GM18870 (cell line): Measurements from ENCODE around the gene EIF5AL1.
"Not testable (repeated sequence)": the region's sequence is repeated elsewhere in the genome, so short reads cannot be mapped to it uniquely, and the experiment has no call there.

ENCODE experiments used
- ATAC-seq: cut with Tn5 transposase; IDR thresholded peaks from one replicate; pipeline ENCODE4 v1.9.1; 2021; ENCODE audit warnings: moderate library complexity; ENCODE audit not compliant: unreplicated experiment

EIF5AL1 gene

DNA sequence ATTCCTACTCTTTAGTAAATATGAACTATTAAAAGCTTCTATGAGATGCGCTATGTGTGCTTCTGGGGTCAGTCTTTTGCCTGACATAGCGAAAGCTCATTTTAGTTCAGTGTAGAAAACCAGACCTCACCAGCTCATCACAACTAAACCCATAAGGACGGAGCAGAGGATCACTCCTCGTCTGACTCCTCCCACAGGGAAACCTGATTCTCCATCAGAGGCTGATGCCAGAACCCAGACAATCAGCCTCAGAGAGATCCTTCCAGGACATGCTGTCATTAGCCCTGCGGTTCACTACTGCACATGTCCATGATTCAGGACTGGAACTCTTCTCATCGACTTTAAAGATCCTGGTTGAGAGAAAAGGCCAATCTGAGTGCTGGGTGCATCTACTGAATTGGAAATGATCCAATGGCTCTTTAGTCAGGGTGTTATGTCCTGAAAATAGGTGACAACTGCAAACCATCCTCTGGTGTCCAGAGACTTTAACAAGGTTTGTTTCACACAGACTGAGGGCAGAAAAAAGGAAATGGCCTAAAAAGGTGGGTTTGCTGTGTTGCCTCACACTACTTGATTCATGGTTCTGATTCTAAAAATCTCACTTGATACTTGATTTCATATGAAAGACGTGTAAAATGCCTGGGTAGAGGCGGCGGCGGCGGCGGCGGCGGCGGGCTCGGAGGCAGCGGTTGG, at the start of gene EIF5AL1:
Gene EIF5AL1, plus strand, starts transcription at position 643 of the 693 bp plus-strand sequence. CDS start 117 bp downstream, outside the sequence.
- not testable (repeated sequence) for ATAC-seq

GRCh38 chr10:79463578-79464496, 48.5 kb upstream of the EIF5AL1 start:
- ATAC-seq: no peak

GRCh38 chr10:79465341-79465740, 47.0 kb upstream of the EIF5AL1 start:
- ATAC-seq: no peak

DNA sequence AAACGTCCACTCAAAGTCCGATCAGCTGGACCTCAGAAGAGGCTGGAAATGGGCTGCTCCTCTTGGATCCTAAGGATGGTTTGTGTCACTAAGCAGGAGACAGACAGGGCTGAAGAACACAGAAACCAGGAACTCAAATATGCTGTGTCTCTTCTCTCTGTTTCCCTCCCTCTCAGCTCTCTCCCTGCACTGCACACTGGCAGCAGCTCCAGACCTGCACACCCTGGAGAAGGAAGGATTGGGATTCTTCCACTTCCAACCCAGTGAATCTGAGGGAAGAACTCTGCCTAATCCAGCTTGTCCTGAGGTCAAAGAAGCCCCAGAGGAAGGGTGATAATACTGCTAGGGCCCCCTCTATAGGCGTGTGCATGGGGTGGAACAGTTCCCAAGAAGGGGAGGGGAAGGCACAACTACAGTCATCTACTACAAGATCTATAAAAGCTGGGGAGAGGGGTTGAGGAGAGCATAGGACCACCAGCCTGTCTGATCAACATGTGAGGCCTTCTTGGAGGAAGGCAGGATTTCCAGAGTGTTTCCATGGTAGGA, 44.2 kb upstream of the EIF5AL1 start:
- ATAC-seq: no peak

DNA sequence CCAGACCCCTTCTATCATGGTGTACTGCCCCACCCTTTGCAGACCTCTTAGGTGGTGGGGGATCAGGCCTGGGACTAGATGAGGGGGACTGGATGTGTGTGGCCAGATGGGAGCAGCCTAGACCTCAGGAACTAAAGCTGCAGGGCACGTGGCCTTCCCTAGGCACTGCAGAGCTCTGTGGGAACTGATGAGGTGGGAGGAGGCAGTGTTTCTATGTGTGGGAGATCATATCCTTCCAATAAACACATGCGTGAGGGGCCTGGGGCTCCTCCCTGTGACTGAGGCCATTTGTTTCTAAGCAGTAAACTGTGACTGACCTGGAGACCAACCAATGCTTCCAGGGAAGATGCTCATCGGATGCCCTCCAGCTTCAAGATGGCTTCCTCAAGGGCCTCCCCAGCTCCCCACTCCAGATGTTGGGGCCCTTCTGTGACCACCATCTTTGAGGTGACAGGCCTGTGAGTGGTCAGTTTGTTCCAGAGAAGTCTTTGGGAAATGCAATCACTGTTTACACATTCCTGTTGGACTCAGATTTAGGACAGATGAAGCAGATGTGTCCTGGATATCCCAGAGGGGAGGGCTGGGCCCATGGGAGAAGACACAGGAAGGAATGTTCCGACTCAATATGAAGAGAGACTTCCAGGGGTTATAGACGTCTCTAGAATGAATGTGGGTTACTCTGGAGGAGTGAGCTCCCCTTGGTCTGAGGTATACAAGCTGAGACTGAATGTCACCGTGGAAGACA, 43.3 kb upstream of the EIF5AL1 start:
- ATAC-seq: no peak

DNA sequence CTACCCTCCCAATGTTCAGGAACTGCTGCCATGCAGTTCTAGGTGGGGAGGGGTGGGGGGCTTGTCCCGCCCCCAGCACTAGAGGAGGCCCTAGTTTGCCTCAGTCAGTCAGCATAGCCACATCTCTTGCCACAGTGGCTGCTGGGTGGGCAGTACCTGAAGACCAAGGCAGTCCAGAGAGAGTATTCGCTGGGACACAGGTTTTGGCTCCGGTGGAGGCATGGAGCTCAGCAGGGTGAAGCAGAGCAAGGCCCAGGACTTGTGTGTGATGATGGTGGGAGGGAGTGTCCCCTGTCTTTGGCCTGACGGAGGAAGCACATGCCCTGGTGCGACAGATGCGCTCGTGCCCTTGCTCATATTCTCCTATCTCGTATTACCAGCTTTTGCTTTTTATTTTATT, 42.2 kb upstream of the EIF5AL1 start:
- ATAC-seq: no peak

GRCh38 chr10:79471776-79472175, 40.6 kb upstream of the EIF5AL1 start:
- no peak for ATAC-seq

- no peak for ATAC-seq
Measured at GRCh38 chr10:79472449-79472848, 39.9 kb upstream of the EIF5AL1 start.

DNA sequence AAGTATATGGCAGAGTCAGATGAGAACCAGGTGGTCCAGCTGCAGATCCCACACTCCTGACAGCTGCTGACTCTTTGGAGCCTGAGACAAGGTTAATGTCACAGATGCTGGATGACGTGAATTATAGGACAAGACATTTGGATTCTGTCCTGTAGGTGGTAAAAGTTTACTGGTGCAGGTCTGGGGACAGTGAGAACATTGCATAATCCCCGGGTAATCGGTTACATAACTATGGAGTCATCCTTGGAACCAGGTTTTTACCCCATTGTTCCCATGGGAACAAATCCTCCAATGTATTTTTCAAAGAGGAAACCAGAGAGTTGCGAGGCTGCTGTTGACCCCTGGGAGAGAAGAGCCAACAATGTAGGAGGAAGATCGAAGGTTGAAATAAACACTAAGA, 39.4 kb upstream of the EIF5AL1 start:
- ATAC-seq: no peak

DNA sequence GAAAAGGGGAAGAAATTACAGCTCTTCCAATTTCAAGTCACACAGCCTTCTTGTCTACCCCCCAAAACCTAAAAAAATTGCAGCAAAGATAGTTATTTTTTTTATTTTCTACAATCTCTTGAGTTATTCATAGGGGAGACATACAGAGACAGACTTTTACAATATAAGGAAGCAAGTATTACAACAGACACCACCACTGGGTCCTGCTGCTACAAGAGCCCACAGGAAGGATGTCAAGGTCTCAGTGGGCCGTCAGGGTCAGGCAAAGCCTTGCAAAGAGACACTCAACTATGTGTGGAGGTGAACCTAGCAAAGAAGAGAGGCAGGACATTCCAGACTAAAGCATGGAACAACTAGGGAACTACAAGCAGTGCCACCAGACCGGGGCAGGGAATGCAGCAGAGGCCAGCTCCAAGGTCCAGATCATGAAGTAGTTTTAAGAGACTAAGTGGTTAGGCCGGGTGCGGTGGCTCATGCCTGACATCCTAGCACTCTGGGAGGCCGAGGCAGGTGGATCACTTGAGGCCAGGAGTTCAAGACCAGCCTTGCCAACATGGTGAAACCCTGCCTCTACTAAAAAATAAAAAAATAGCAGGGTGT, 38.7 kb upstream of the EIF5AL1 start:
- no peak for ATAC-seq

- ATAC-seq: no peak
Measured at GRCh38 chr10:79475119-79475653, 37.1 kb upstream of the EIF5AL1 start.

GRCh38 chr10:79475877-79476276, 36.5 kb upstream of the EIF5AL1 start:
- ATAC-seq: no peak

DNA sequence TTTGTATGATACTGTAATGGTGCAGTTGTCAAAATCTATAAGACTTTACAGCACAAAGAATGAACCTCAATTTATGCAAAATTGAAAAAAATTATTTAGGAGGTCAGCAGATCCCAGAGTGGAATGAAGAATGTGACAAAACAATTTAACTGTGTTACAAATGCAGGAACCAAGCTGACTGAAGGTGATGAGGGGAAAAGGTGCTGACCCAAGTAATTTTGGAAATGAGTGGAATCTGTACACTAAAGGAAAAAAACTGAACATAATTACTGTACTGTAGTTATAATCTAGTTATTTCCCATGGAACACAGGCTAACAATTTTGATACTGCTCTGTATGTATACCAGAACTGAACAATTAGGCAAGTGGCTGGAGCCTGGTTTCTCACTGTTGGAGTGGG, 35.7 kb upstream of the EIF5AL1 start:
- no peak for ATAC-seq

GRCh38 chr10:79477456-79477855, 34.9 kb upstream of the EIF5AL1 start:
- no peak for ATAC-seq

DNA sequence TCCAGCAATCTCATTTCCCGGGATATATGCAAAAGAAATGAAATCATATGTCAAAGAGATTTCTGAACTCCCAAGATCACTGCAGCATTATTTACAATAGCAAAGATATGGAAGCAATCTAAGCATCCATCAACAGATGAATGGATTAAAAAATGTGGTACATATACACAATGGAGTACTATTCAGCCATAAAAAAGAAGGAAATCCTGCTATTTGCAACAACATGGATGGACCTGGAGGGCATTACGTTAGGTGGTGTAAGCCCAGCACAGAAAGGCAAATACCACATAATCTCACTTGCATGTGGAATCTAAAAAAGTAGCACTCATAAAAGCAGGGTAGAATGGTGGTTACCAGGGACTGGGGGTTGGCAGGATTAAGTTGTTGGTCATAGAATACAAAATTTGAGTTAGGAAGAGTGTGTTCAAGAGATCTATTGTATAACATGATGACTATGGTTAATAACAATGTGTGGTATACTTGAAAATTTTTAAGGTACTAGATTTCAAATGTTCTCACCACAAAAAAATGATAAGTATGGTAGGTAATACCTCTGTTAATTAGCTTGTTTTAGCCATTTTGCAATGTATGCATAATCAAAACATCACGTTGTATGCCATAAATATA, 32.9 kb upstream of the EIF5AL1 start:
- ATAC-seq: no peak

DNA sequence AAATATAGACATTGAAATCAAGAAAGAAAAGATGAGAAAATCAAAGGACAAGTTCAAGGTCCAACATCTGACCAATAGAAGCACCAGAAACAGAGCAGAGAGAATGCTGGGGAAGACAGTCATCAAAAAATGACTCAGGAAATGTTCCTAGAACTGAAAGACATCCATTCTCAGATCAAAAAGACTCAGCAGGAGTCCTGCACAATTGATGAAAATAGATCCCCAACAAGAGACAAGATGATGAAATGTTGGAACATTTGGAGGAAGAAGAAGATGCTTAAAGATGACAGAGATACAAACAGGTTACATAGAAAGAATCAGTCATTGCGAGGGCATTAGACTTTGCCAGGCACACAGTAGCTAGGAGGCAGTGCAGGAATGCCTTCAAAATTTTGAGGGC, 30.0 kb upstream of the EIF5AL1 start:
- no peak for ATAC-seq

- ATAC-seq: no peak
Measured at GRCh38 chr10:79482741-79483140, 29.6 kb upstream of the EIF5AL1 start.

GRCh38 chr10:79483299-79483698, 29.0 kb upstream of the EIF5AL1 start:
- no peak for ATAC-seq

- ATAC-seq: no peak
Measured at GRCh38 chr10:79483948-79484347, 28.4 kb upstream of the EIF5AL1 start.

GRCh38 chr10:79484476-79484875, 27.9 kb upstream of the EIF5AL1 start:
- ATAC-seq: no peak
